ENCODE data around the gene HERC6. TPM values are rescaled to one million over a fixed set of nuclear protein-coding genes. Genes with fewer than 3 reads are reported as not detected.

The HERC6 gene
- total RNA-seq, 2 donors from 2014 or later: 9.9 to 12.7 TPM

DNA sequence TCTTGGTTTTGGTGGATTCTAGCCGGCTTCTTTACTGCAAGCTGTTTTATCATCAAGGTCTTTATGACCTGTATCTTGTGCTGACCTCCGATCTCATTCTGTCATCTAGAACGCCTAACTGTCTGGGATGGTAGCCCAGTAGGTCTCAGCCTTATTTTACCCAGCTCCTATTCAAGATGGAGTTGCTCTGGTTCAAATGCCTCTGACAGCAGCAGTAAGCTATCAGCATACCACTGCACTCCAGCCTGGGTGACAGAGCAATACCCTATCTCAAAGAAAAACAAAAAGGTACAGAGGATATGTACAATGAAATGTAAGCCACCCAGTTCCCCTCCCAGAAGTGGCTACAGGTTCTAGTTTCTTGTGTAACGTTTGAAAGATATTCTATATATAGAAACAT lies 36.1 kb downstream of the HERC6 start:
- peaks cover under 1% of the 10 kb centered on the region for H3K9me3 Mint-ChIP-seq
- H3K27ac Mint-ChIP-seq: no peak overlapping the region
- Histone ChIP-seq H3K9ac (ENCODE audit: extremely low read depth, low read length, poor library complexity, severe bottlenecking) (no peak overlapping the region), H3K4me3 (ENCODE audit: low read length) (no peak overlapping the region), H3K36me3 (ENCODE audit: control insufficient read depth, insufficient read depth, low read length) (no peaks in the 10 kb centered on the region), H3K4me1 (ENCODE audit: control insufficient read depth, insufficient read depth, low read length) (no peaks in the 10 kb centered on the region), H3K9me3 (ENCODE audit: control insufficient read depth, low read length) (peaks cover 4% of the 10 kb centered on the region), H3K27ac (ENCODE audit: low read depth, low read length) (no peak overlapping the region), H3K27me3 (ENCODE audit: control insufficient read depth, insufficient read depth, low read length, poor library complexity, severe bottlenecking) (no peaks in the 10 kb centered on the region)
- no peaks in the 10 kb centered on the region for H3K4me1 Mint-ChIP-seq
- 91% methylated on average over 3 of the region's 4 CpGs for WGBS, 2 experiments (ENCODE audit: insufficient coverage in 1 of 2, insufficient read length in 1 of 2)
- no peaks in the 10 kb centered on the region for H3K27me3 Mint-ChIP-seq (ENCODE audit: insufficient read depth)
- no peak for DNase-seq
- H3K4me3 Mint-ChIP-seq: no peak overlapping the region
- H3K36me3 Mint-ChIP-seq (ENCODE audit: low read depth): peaks cover 12% of the 10 kb centered on the region
- TF ChIP-seq, protein P1, sequence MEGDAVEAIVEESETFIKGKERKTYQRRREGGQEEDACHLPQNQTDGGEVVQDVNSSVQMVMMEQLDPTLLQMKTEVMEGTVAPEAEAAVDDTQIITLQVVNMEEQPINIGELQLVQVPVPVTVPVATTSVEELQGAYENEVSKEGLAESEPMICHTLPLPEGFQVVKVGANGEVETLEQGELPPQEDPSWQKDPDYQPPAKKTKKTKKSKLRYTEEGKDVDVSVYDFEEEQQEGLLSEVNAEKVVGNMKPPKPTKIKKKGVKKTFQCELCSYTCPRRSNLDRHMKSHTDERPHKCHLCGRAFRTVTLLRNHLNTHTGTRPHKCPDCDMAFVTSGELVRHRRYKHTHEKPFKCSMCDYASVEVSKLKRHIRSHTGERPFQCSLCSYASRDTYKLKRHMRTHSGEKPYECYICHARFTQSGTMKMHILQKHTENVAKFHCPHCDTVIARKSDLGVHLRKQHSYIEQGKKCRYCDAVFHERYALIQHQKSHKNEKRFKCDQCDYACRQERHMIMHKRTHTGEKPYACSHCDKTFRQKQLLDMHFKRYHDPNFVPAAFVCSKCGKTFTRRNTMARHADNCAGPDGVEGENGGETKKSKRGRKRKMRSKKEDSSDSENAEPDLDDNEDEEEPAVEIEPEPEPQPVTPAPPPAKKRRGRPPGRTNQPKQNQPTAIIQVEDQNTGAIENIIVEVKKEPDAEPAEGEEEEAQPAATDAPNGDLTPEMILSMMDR (conservative IDR thresholded peaks at IDR 0.05): no peak

GRCh38 chr4:88415982-88416381 lies 37.3 kb downstream of the HERC6 start:
- no peaks in the 10 kb centered on the region for H3K27me3 ChIP-seq (ENCODE audit: control insufficient read depth, insufficient read depth, low read length, poor library complexity, severe bottlenecking)
- H3K9me3 Mint-ChIP-seq: no peaks in the 10 kb centered on the region
- H3K9me3 ChIP-seq (ENCODE audit: control insufficient read depth, low read length): no peaks in the 10 kb centered on the region
- H3K36me3 ChIP-seq (ENCODE audit: control insufficient read depth, insufficient read depth, low read length): no peaks in the 10 kb centered on the region
- H3K27ac ChIP-seq (ENCODE audit: low read depth, low read length): no peak overlapping the region
- H3K27ac Mint-ChIP-seq: no peak overlapping the region
- H3K4me1 Mint-ChIP-seq: no peaks in the 10 kb centered on the region
- H3K36me3 Mint-ChIP-seq (ENCODE audit: low read depth): peaks cover 6% of the 10 kb centered on the region
- no peak overlapping the region for H3K9ac ChIP-seq (ENCODE audit: extremely low read depth, low read length, poor library complexity, severe bottlenecking)
- TF ChIP-seq, protein P1 (conservative IDR thresholded peaks at IDR 0.05): no peak
- DNase-seq: no peak
- H3K4me3 ChIP-seq (ENCODE audit: low read length): no peak overlapping the region
- H3K4me3 Mint-ChIP-seq: no peak overlapping the region
- no peaks in the 10 kb centered on the region for H3K27me3 Mint-ChIP-seq (ENCODE audit: insufficient read depth)
- H3K4me1 ChIP-seq (ENCODE audit: control insufficient read depth, insufficient read depth, low read length): no peaks in the 10 kb centered on the region
- WGBS, 2 experiments (ENCODE audit: insufficient coverage in 1 of 2, insufficient read length in 1 of 2): 86% methylated on average over 2 of the region's 2 CpGs; no CpG with 5 or more reads in 1 of the 2 experiments

- Histone ChIP-seq H3K36me3 (ENCODE audit: control insufficient read depth, insufficient read depth, low read length) (no peaks in the 10 kb centered on the region), H3K9ac (ENCODE audit: extremely low read depth, low read length, poor library complexity, severe bottlenecking) (no peak overlapping the region), H3K4me3 (ENCODE audit: low read length) (no peak overlapping the region), H3K27ac (ENCODE audit: low read depth, low read length) (no peak overlapping the region), H3K27me3 (ENCODE audit: control insufficient read depth, insufficient read depth, low read length, poor library complexity, severe bottlenecking) (no peaks in the 10 kb centered on the region), H3K4me1 (ENCODE audit: control insufficient read depth, insufficient read depth, low read length) (no peaks in the 10 kb centered on the region), H3K9me3 (ENCODE audit: control insufficient read depth, low read length) (no peaks in the 10 kb centered on the region)
- Mint-ChIP-seq H3K27me3 (ENCODE audit: insufficient read depth) (no peaks in the 10 kb centered on the region), H3K9me3 (no peaks in the 10 kb centered on the region), H3K4me3 (no peak overlapping the region), H3K36me3 (ENCODE audit: low read depth) (peaks cover 3% of the 10 kb centered on the region), H3K4me1 (no peaks in the 10 kb centered on the region), H3K27ac (no peak overlapping the region)
- TF ChIP-seq, protein P1 (conservative IDR thresholded peaks at IDR 0.05): no peak
- WGBS, 2 experiments (ENCODE audit: insufficient coverage in 1 of 2, insufficient read length in 1 of 2): 85 to 91% methylated on average over 2 to 3 of the region's 3 CpGs
- no peak for DNase-seq
These were observed 39.8 kb downstream of the HERC6 start for GRCh38 chr4:88418411-88418810.

All from endodermal cell (in vitro differentiated cells).